GM20000 (cell line): ENCODE results near the gene CENPL.
"Not testable (repeated sequence)": the region's sequence is repeated elsewhere in the genome, so short reads cannot be mapped to it uniquely, and the experiment has no call there.

ENCODE experiments used
- DNase-seq: peaks from one replicate; pipeline ENCODE4 v3.0.0; 2012; ENCODE audit warnings: low spot score
- CTCF ChIP-seq: IDR thresholded peaks from 2 replicates; pipeline ENCODE4 v1.5.1; 2012; ENCODE audit warnings: mild to moderate bottlenecking, control low read depth; ENCODE audit errors: extremely low read depth, missing control alignments

The CENPL gene

GRCh38 chr1:173862769-173863223 is 38.1 kb upstream of the CENPL start:
- no peak for DNase-seq
- no peak for TF ChIP-seq CTCF

GRCh38 chr1:173862146-173862768 is 37.6 kb upstream of the CENPL start:
- not testable (repeated sequence) for DNase-seq

GRCh38 chr1:173861731-173862145 is 37.1 kb upstream of the CENPL start:
- DNase-seq = no peak
- no peak for TF ChIP-seq CTCF

- no peak for TF ChIP-seq CTCF
Measured at GRCh38 chr1:173860065-173860464, 35.4 kb upstream of the CENPL start.

GRCh38 chr1:173859547-173859946 is 34.9 kb upstream of the CENPL start:
- not testable (repeated sequence) for DNase-seq

More at GRCh38 chr1:173860065-173860464, 35.4 kb upstream of the CENPL start:
- no peak for DNase-seq

GRCh38 chr1:173857363-173857917 is 32.8 kb upstream of the CENPL start:
- TF ChIP-seq CTCF = no peak
- DNase-seq = no peak

GRCh38 chr1:173856903-173857302 is 32.2 kb upstream of the CENPL start:
- TF ChIP-seq CTCF = no peak
- no peak for DNase-seq

GRCh38 chr1:173856014-173856413 is 31.3 kb upstream of the CENPL start:
- DNase-seq = no peak
- TF ChIP-seq CTCF = no peak

- TF ChIP-seq CTCF = no peak
- no peak for DNase-seq
Measured at GRCh38 chr1:173853074-173853473, 28.4 kb upstream of the CENPL start.
